Keratinocyte (primary cell): ENCODE results near the gene SPOCK1. TPM values are rescaled to one million over a fixed set of nuclear protein-coding genes. Genes with fewer than 3 reads are reported as not detected.

Experiments
- DNase-seq: peaks from one replicate; pipeline ENCODE4 v3.0.0-alpha.2; 2011; ENCODE audit warnings: low read depth, missing footprints, low spot score
- FAIRE-seq: peaks from 2 replicates; lab custom pipeline; 2011; peaks lifted over from hg19 to GRCh38; lab: Jason Lieb, UNC
- H2AFZ ChIP-seq: 2 replicates; pipeline ENCODE4 v1.6.0; 2012; ENCODE audit warnings: low read length, control low read depth, inconsistent platforms; ENCODE audit not compliant: control insufficient read depth
- H3K27ac ChIP-seq: 2 replicates; pipeline ENCODE4 v1.5.1; 2011; ENCODE audit warnings: low read length; ENCODE audit not compliant: control insufficient read depth, insufficient read depth
- H3K27me3 ChIP-seq: 3 replicates; pipeline ENCODE4 v1.6.0; 2011; ENCODE audit warnings: low read length; ENCODE audit not compliant: control insufficient read depth, insufficient read depth; ENCODE audit errors: extremely low read depth
- H3K36me3 ChIP-seq, 2 experiments: 2 replicates in 1 of 2; 3 replicates in 1 of 2; pipeline ENCODE4 v1.5.1; 2011; ENCODE audit warnings: low read length in 2 of 2, mild to moderate bottlenecking in 1 of 2; ENCODE audit not compliant: control insufficient read depth in 2 of 2, insufficient read depth in 2 of 2; ENCODE audit errors: extremely low read depth in 1 of 2
- H3K4me1 ChIP-seq: 3 replicates; pipeline ENCODE4 v1.5.1; 2011; ENCODE audit warnings: low read length; ENCODE audit not compliant: control insufficient read depth, insufficient read depth; ENCODE audit errors: extremely low read depth
- H3K4me2 ChIP-seq: 3 replicates; pipeline ENCODE4 v1.6.0; 2011; ENCODE audit warnings: low read depth, low read length; ENCODE audit not compliant: control insufficient read depth, insufficient read depth; ENCODE audit errors: extremely low read depth
- H3K4me3 ChIP-seq, 3 experiments: fragments of 200-600 bp in 1 of 3; sonication (generic) in 1 of 3; 2 replicates in 2 of 3; 3 replicates in 1 of 3; pipeline ENCODE4 v1.5.1; 2011 to 2016; ENCODE audit warnings: low read length in 3 of 3, mild to moderate bottlenecking in 3 of 3, control low read depth in 2 of 3, inconsistent platforms in 1 of 3, low read depth in 1 of 3, mixed read lengths in 1 of 3, mixed run types in 1 of 3, moderate library complexity in 1 of 3; ENCODE audit not compliant: control insufficient read depth in 2 of 3, insufficient read depth in 2 of 3; ENCODE audit errors: extremely low read depth in 1 of 3
- H3K79me2 ChIP-seq: 2 replicates; pipeline ENCODE4 v1.6.0; 2012; ENCODE audit warnings: low read length; ENCODE audit not compliant: control insufficient read depth, insufficient read depth
- H3K9ac ChIP-seq: 3 replicates; pipeline ENCODE4 v1.6.0; 2011; ENCODE audit warnings: low read length; ENCODE audit not compliant: control insufficient read depth, insufficient read depth; ENCODE audit errors: extremely low read depth
- H3K9me1 ChIP-seq: 3 replicates; pipeline ENCODE4 v1.6.0; 2011; ENCODE audit warnings: low read length; ENCODE audit not compliant: control insufficient read depth, insufficient read depth; ENCODE audit errors: extremely low read depth
- H3K9me3 ChIP-seq: 2 replicates; pipeline ENCODE4 v1.5.1; 2012; ENCODE audit warnings: low read depth, low read length; ENCODE audit not compliant: control insufficient read depth
- H4K20me1 ChIP-seq: 3 replicates; pipeline ENCODE4 v1.6.0; 2011; ENCODE audit warnings: low read length; ENCODE audit not compliant: control insufficient read depth, insufficient read depth; ENCODE audit errors: extremely low read depth
- EZH2 ChIP-seq: IDR thresholded peaks from one replicate; pipeline ENCODE4 v1.6.1; 2012; ENCODE audit warnings: inconsistent platforms, mild to moderate bottlenecking, low read length, moderate library complexity
- dilution Hi-C: fragments of 300-500 bp; cut with MboI; formaldehyde crosslinking; loops from one replicate; pipeline ENCODE4 v1.7.0; 2020; ENCODE audit warnings: low sequenced_read_pairs; ENCODE audit not compliant: extremely low pct_ligation_motif_present
- polyA plus RNA-seq, 5 experiments: library from polyadenylated mRNA; depleted of rRNA in 3 of 5; stranded (reverse) in 3 of 5; stranded (forward) in 1 of 5; unstranded in 1 of 5; fragments of >200 nt; gene quantifications; 1 replicate in 1 of 5; 2 replicates in 3 of 5; 3 replicates in 1 of 5; pipeline versions ENCODE4 v1.2.1 to v1.2.3, GENCODE V29; 2011 to 2012; ENCODE audit warnings: missing spikeins in 2 of 5, low read depth in 1 of 5, low replicate concordance in 1 of 5
- TF ChIP-seq, protein P1 (sequence below), 3 experiments: IDR thresholded peaks in 1 of 3; conservative IDR thresholded peaks in 1 of 3; optimal IDR thresholded peaks in 1 of 3; 2 replicates in 2 of 3; 3 replicates in 1 of 3; pipeline versions ENCODE3 to v1.5.1; 2011; ENCODE audit warnings: low read length in 3 of 3, mild to moderate bottlenecking in 3 of 3, moderate library complexity in 2 of 3, control low read depth in 1 of 3, inconsistent platforms in 1 of 3; ENCODE audit not compliant: insufficient read depth in 2 of 3; ENCODE audit errors: extremely low read depth in 1 of 3

SPOCK1 gene
- polyA plus RNA-seq, 1 donor (not counting 4 experiments of a cell fraction or from before 2014, with no cell fraction given), result 5.5 TPM

DNA sequence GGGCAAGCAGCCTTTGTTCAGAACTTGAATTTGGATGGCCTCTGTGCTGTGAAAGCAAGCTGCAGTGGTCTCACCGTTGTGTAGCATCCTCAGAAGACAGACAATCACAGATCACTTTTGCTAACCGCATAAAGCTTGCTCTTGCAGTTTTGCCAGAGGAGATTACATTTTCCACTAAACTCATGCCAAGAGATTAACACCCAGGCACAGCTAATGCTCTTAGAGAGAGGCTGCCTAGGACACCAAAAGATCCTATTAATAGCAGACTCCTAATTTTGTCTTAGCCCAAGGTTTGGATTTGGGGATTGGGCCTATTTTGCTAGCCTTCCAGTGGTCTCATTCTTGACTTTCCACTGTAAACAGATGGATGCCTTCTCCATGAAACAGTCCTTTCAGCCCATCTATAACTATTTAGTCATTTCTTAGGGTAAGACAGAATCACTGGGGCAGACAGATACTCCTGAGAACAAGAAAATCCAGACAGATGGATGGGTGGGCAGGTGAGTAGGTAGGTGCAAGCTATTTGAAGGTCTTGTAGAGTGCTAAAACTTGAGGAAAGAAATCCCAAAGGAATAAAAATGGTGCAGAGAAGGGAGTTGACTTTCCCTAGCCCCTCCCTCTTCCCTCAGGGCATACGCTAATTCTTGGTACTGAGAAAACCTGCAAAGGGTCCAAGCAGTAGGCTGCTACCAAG, 506.2 kb downstream of the SPOCK1 start:
- no peaks in the 10 kb centered on the region for H3K9me1 ChIP-seq
- dilution Hi-C loops, result no loop called here
- no peaks in the 10 kb centered on the region for H3K4me1 ChIP-seq
- no peak overlapping the region for H3K9ac ChIP-seq
- no peaks in the 10 kb centered on the region for H3K9me3 ChIP-seq
- FAIRE-seq (no peak), DNase-seq (no peak)
- no peak overlapping the region for H3K27ac ChIP-seq
- H2AFZ ChIP-seq, result no peak overlapping the region
- H3K27me3 ChIP-seq, result no peaks in the 10 kb centered on the region
- H3K4me2 ChIP-seq, result no peak overlapping the region
- no peaks in the 10 kb centered on the region for H3K36me3 ChIP-seq
- no peak overlapping the region for H3K4me3 ChIP-seq
- TF ChIP-seq, protein P1, sequence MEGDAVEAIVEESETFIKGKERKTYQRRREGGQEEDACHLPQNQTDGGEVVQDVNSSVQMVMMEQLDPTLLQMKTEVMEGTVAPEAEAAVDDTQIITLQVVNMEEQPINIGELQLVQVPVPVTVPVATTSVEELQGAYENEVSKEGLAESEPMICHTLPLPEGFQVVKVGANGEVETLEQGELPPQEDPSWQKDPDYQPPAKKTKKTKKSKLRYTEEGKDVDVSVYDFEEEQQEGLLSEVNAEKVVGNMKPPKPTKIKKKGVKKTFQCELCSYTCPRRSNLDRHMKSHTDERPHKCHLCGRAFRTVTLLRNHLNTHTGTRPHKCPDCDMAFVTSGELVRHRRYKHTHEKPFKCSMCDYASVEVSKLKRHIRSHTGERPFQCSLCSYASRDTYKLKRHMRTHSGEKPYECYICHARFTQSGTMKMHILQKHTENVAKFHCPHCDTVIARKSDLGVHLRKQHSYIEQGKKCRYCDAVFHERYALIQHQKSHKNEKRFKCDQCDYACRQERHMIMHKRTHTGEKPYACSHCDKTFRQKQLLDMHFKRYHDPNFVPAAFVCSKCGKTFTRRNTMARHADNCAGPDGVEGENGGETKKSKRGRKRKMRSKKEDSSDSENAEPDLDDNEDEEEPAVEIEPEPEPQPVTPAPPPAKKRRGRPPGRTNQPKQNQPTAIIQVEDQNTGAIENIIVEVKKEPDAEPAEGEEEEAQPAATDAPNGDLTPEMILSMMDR (optimal IDR thresholded peaks at IDR 0.05 in 1 of 3, IDR thresholded peaks at IDR 0.05 in 1 of 3, conservative IDR thresholded peaks at IDR 0.05 in 1 of 3; ENCODE audit: extremely low read depth in 1 of 3, insufficient read depth in 2 of 3, low read length in 3 of 3), result no peak
- no peak for TF ChIP-seq EZH2
- no peaks in the 10 kb centered on the region for H4K20me1 ChIP-seq
- no peaks in the 10 kb centered on the region for H3K79me2 ChIP-seq

DNA sequence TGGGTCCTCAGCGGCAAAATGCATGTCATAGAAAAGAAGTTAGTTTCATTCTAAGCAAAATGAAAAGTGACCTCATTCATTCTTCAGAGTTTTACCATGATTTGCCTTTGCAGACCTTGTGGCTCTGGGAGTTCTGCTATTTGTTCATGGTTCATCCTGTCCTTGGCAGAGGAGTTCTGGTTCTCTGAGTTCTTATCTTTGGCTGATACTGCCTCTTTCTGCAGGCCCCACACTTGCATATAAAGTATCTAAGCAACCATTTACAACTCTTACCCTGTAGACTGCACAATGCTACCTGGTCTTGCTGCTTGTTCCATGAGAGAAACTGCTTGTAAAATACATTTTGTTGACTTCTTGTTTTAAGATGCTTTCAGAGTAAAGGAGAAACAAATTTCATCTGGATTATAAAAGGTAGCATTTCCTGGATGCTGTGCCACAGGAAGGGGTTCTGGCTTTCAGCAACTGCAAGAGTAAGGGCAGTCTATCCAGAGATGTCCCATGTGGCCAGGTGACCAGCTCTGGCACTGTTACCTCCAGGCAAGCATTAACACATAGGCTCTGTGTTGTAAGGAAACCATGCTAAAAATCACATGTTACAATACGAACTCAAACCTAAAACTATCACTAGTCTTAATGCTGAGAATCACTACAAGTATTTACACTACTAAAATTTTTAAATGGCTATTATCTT, 513.2 kb downstream of the SPOCK1 start:
- FAIRE-seq (no peak), DNase-seq (no peak)
- dilution Hi-C loops, result no loop called here
- Histone ChIP-seq H3K27ac (no peak overlapping the region), H3K79me2 (no peaks in the 10 kb centered on the region), H3K36me3 (no peaks in the 10 kb centered on the region), H3K4me3 (no peak overlapping the region), H2AFZ (no peak overlapping the region), H3K4me2 (no peak overlapping the region), H3K9ac (no peak overlapping the region), H3K9me3 (no peaks in the 10 kb centered on the region), H3K27me3 (no peaks in the 10 kb centered on the region), H3K4me1 (no peaks in the 10 kb centered on the region), H4K20me1 (no peaks in the 10 kb centered on the region), H3K9me1 (no peaks in the 10 kb centered on the region)
- TF ChIP-seq, protein P1 (optimal IDR thresholded peaks at IDR 0.05 in 1 of 3, IDR thresholded peaks at IDR 0.05 in 1 of 3, conservative IDR thresholded peaks at IDR 0.05 in 1 of 3; ENCODE audit: extremely low read depth in 1 of 3, insufficient read depth in 2 of 3, low read length in 3 of 3), result no peak
- TF ChIP-seq EZH2, result no peak
